HEK293 (cell line): ENCODE results near the gene SEZ6L.

ENCODE experiments used
- CTCF ChIA-PET: fragments of 350-600 bp; formaldehyde crosslinking; extraction: SDS; loops from one replicate; lab custom pipeline; 2021; ENCODE audit warnings: antibody characterized with exemption; lab: Yijun Ruan, JAX
- POLR2A ChIA-PET: fragments of 300-600 bp; formaldehyde crosslinking; extraction: SDS; loops from one replicate; lab custom pipeline; 2020; ENCODE audit warnings: antibody characterized with exemption, inconsistent platforms; lab: Yijun Ruan, JAX
- H3K27ac ChIP-seq: fragments of 200-500 bp; sonication (Bioruptor generic); 2 replicates; pipeline ENCODE4 v1.5.1; 2014; ENCODE audit warnings: low read depth, low read length, control low read depth, inconsistent platforms; ENCODE audit errors: extremely low read depth
- H3K36me3 ChIP-seq, 2 experiments: fragments of 200-500 bp in 1 of 2; sonication (Bioruptor generic) in 1 of 2; 1 replicate in 1 of 2; 2 replicates in 1 of 2; pipeline ENCODE4 v1.5.1; 2014 to 2017; ENCODE audit warnings: inconsistent platforms in 2 of 2, low read length in 2 of 2; ENCODE audit not compliant: control insufficient read depth in 2 of 2, insufficient read depth in 1 of 2
- H3K4me1 ChIP-seq: fragments of 200-500 bp; sonication (Bioruptor generic); 2 replicates; pipeline ENCODE4 v1.5.1; 2014; ENCODE audit warnings: mild to moderate bottlenecking, low read length, inconsistent platforms; ENCODE audit not compliant: control insufficient read depth, insufficient read depth
- H3K4me3 ChIP-seq: 2 replicates; pipeline ENCODE4 v1.5.1; 2011; ENCODE audit warnings: low read depth, mild to moderate bottlenecking, control low read depth, low read length, moderate library complexity
- H3K9me3 ChIP-seq: fragments of 200-500 bp; sonication (Bioruptor generic); 2 replicates; pipeline ENCODE4 v1.5.1; 2014; ENCODE audit warnings: low read depth, low read length, inconsistent platforms; ENCODE audit not compliant: control insufficient read depth, insufficient read depth
- GLI2 ChIP-seq: fragments of 450-650 bp; formaldehyde crosslinking; IDR thresholded peaks from 2 replicates; pipeline ENCODE4; 2017; ENCODE audit warnings: missing biosample characterization, missing genetic modification characterization, low read depth, borderline replicate concordance
- IKZF3 ChIP-seq: fragments of 450-650 bp; IDR thresholded peaks from 2 replicates; pipeline ENCODE4 v1.5.0; 2018; ENCODE audit warnings: missing biosample characterization, mild to moderate bottlenecking, missing genetic modification characterization, moderate library complexity
- KLF1 ChIP-seq: fragments of 450-650 bp; formaldehyde crosslinking; IDR thresholded peaks from 2 replicates; pipeline ENCODE4 v1.5.1; 2016; ENCODE audit warnings: missing biosample characterization, missing genetic modification characterization
- MZF1 ChIP-seq: fragments of 450-650 bp; formaldehyde crosslinking; IDR thresholded peaks from 2 replicates; pipeline ENCODE4 v1.5.1; 2017; ENCODE audit warnings: missing biosample characterization, missing genetic modification characterization, borderline replicate concordance
- SP7 ChIP-seq: fragments of 450-650 bp; formaldehyde crosslinking; IDR thresholded peaks from 2 replicates; pipeline ENCODE4 v1.5.1; 2016; ENCODE audit warnings: missing biosample characterization, missing genetic modification characterization
- ZBTB17 ChIP-seq: fragments of 450-650 bp; formaldehyde crosslinking; IDR thresholded peaks from 2 replicates; pipeline ENCODE4 v1.5.1; 2016; ENCODE audit warnings: missing biosample characterization, missing genetic modification characterization
- ZBTB21 ChIP-seq: fragments of 450-650 bp; formaldehyde crosslinking; IDR thresholded peaks from 2 replicates; pipeline ENCODE4 v1.5.1; 2017; ENCODE audit warnings: missing biosample characterization, missing genetic modification characterization
- ZBTB44 ChIP-seq: fragments of 450-650 bp; IDR thresholded peaks from 2 replicates; pipeline ENCODE4 v1.5.1; 2018; ENCODE audit warnings: missing biosample characterization, mild to moderate bottlenecking, missing genetic modification characterization
- ZEB2 ChIP-seq: fragments of 450-650 bp; formaldehyde crosslinking; IDR thresholded peaks from 2 replicates; pipeline ENCODE4 v1.5.1; 2016; ENCODE audit warnings: missing biosample characterization, missing genetic modification characterization
- ZNF175 ChIP-seq: fragments of 450-650 bp; formaldehyde crosslinking; IDR thresholded peaks from 2 replicates; pipeline ENCODE4 v1.5.1; 2016; ENCODE audit warnings: missing biosample characterization, missing genetic modification characterization
- ZNF18 ChIP-seq: fragments of 450-650 bp; formaldehyde crosslinking; IDR thresholded peaks from 2 replicates; pipeline ENCODE4 v1.5.1; 2016; ENCODE audit warnings: missing biosample characterization, missing genetic modification characterization
- ZNF2 ChIP-seq: fragments of 450-650 bp; formaldehyde crosslinking; IDR thresholded peaks from 2 replicates; pipeline ENCODE4 v1.5.1; 2016; ENCODE audit warnings: missing biosample characterization, missing genetic modification characterization
- ZNF211 ChIP-seq: fragments of 450-650 bp; formaldehyde crosslinking; IDR thresholded peaks from 2 replicates; pipeline ENCODE4 v1.5.1; 2016; ENCODE audit warnings: low read depth, missing biosample characterization, missing genetic modification characterization
- ZNF223 ChIP-seq: fragments of 450-650 bp; formaldehyde crosslinking; IDR thresholded peaks from 2 replicates; pipeline ENCODE4 v1.5.1; 2016; ENCODE audit warnings: missing biosample characterization, missing genetic modification characterization
- ZNF292 ChIP-seq: fragments of 450-650 bp; formaldehyde crosslinking; IDR thresholded peaks from 2 replicates; pipeline ENCODE4 v1.5.1; 2016; ENCODE audit warnings: low read depth, missing biosample characterization, missing genetic modification characterization, borderline replicate concordance
- ZNF324 ChIP-seq: fragments of 450-650 bp; formaldehyde crosslinking; IDR thresholded peaks from 2 replicates; pipeline ENCODE4 v1.5.1; 2016; ENCODE audit warnings: missing biosample characterization, missing genetic modification characterization
- ZNF510 ChIP-seq: fragments of 450-650 bp; formaldehyde crosslinking; IDR thresholded peaks from 2 replicates; pipeline ENCODE4 v1.5.1; 2018; ENCODE audit warnings: mild to moderate bottlenecking, missing genetic modification characterization, missing biosample characterization; ENCODE audit not compliant: insufficient replicate concordance
- ZNF544 ChIP-seq: fragments of 450-650 bp; formaldehyde crosslinking; IDR thresholded peaks from 2 replicates; pipeline ENCODE4 v1.5.0; 2017; ENCODE audit warnings: missing biosample characterization, missing genetic modification characterization
- ZNF792 ChIP-seq: fragments of 450-650 bp; formaldehyde crosslinking; IDR thresholded peaks from 2 replicates; pipeline ENCODE4 v1.5.1; 2016; ENCODE audit warnings: missing biosample characterization, missing genetic modification characterization
- ZSCAN30 ChIP-seq: fragments of 450-650 bp; IDR thresholded peaks from 2 replicates; pipeline ENCODE4 v1.5.1; 2018; ENCODE audit warnings: missing biosample characterization, mild to moderate bottlenecking, missing genetic modification characterization, moderate library complexity
- TF ChIP-seq, protein P1 (sequence below): fragments of 450-650 bp; formaldehyde crosslinking; IDR thresholded peaks from 2 replicates; pipeline ENCODE4 v1.5.1; 2016; ENCODE audit warnings: missing biosample characterization, missing genetic modification characterization
- TF ChIP-seq, protein P2 (sequence below): fragments of 450-650 bp; formaldehyde crosslinking; IDR thresholded peaks from 2 replicates; pipeline ENCODE4 v1.5.1; 2016; ENCODE audit warnings: missing biosample characterization, missing genetic modification characterization

SEZ6L gene

DNA sequence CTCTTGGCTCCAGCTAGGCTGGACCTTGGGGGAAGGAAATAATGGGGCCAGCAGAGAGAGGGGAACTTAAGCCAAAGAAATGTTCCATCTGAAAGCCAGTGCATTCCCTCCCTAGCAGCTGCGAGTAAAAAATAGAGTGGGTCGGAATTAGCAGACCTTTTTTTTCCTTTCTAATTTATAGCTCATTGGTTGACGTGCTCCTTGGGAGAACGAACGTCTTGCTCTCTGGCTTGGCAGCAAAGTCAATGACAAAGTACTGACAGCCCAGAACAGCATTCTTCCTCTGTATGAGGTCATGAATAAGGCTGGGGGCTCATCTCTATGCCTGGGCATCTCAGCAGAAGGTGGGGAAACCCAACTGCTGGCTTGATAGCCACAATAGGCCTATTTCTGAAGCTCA, 65.0 kb downstream of the SEZ6L start:
- CTCF ChIA-PET = interaction anchor here (0.5 to 1.3 kb wide), 2 partner anchors 96 to 127 kb away, joined by 3 to 4 read pairs; no protein-coding TSS in a partner anchor
- H3K4me3 ChIP-seq = no peak overlapping the region
- H3K36me3 ChIP-seq = no peaks in the 10 kb centered on the region
- H3K9me3 ChIP-seq = no peaks in the 10 kb centered on the region
- POLR2A ChIA-PET = no interaction called here
- TF ChIP-seq IKZF3 (tag by site-specific recombination) (no peak), ZNF2 (tag by site-specific recombination) (no peak), ZNF223 (tag by site-specific recombination) (no peak), ZEB2 (tag by site-specific recombination) (no peak), ZNF510 (tag by site-specific recombination) (no peak), ZNF175 (tag by site-specific recombination) (no peak), ZBTB21 (no peak), ZNF211 (tag by site-specific recombination) (no peak), ZNF18 (tag by site-specific recombination) (no peak), SP7 (tag by site-specific recombination) (no peak)
- TF ChIP-seq, protein P1, sequence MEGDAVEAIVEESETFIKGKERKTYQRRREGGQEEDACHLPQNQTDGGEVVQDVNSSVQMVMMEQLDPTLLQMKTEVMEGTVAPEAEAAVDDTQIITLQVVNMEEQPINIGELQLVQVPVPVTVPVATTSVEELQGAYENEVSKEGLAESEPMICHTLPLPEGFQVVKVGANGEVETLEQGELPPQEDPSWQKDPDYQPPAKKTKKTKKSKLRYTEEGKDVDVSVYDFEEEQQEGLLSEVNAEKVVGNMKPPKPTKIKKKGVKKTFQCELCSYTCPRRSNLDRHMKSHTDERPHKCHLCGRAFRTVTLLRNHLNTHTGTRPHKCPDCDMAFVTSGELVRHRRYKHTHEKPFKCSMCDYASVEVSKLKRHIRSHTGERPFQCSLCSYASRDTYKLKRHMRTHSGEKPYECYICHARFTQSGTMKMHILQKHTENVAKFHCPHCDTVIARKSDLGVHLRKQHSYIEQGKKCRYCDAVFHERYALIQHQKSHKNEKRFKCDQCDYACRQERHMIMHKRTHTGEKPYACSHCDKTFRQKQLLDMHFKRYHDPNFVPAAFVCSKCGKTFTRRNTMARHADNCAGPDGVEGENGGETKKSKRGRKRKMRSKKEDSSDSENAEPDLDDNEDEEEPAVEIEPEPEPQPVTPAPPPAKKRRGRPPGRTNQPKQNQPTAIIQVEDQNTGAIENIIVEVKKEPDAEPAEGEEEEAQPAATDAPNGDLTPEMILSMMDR = no peak
- no peaks in the 10 kb centered on the region for H3K4me1 ChIP-seq
- H3K27ac ChIP-seq = no peak overlapping the region

DNA sequence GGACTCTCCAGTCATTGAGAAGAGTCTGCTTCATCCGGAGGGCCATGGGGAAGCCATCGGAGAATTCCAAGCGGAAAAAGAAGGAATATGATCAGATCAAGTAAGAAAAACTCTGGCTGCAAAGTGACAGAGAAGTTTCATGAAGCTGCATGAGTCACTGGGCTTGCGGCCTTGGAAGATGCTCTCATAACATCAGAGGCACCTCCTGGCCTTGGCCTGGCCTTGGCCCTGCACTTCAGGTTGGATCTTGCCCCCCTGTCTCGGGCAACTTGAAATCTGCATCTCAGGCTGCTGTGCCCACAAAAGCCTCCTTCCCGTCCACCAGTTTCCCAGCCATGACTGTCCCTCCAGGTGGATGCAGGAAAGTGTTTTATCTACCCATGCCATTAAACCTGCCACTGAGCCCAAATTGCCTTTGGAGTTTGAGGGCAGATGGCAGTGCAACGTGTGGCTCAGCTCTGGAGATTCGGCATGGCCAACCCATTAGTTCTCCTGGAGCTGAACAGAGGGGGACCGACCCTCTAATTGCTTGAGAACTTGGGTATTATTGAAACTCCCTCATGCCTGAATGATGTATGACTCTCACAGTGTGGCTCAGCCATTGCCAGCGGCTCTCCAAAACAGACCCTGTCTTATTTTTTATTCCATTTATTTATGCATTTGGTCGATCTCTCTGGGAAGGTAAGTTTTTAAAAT, 66.7 kb downstream of the SEZ6L start:
- H3K4me3 ChIP-seq = no peak overlapping the region
- H3K27ac ChIP-seq = no peak overlapping the region
- no peaks in the 10 kb centered on the region for H3K4me1 ChIP-seq
- H3K9me3 ChIP-seq = no peaks in the 10 kb centered on the region
- no peaks in the 10 kb centered on the region for H3K36me3 ChIP-seq
- TF ChIP-seq KLF1 (tag by site-specific recombination) (no peak), ZBTB44 (tag by site-specific recombination) (no peak), ZNF292 (tag by site-specific recombination) (no peak), GLI2 (tag by site-specific recombination) (no peak), ZNF792 (no peak), ZNF544 (no peak)
- CTCF ChIA-PET = no interaction called here
- POLR2A ChIA-PET = no interaction called here

DNA sequence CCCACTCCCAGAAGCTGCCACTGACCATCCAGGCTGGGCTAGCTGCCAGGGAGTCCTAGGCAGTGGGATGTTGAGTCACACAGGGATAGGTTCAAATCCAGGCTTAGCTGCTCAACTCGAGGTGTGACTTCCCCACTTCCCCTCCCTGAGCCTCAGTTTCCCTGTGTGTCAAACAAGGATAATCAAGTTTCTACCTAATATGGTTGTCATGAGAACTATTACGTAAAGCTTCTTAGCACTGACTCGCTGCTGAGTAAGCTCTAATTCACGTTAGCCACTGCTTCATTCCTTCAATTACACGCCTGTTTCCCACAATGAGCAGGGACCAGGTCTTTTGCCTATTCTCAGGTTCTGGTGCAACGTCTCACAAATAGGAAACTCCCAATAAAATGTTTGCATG, 67.7 kb downstream of the SEZ6L start:
- no peaks in the 10 kb centered on the region for H3K36me3 ChIP-seq
- ChIA-PET CTCF (no interaction called here), POLR2A (no interaction called here)
- no peak overlapping the region for H3K27ac ChIP-seq
- no peak overlapping the region for H3K4me3 ChIP-seq
- H3K9me3 ChIP-seq = no peaks in the 10 kb centered on the region
- no peaks in the 10 kb centered on the region for H3K4me1 ChIP-seq
- TF ChIP-seq ZNF223 (tag by site-specific recombination) (no peak), ZBTB17 (no peak), GLI2 (tag by site-specific recombination) (no peak), ZSCAN30 (tag by site-specific recombination) (no peak), ZNF324 (tag by site-specific recombination) (no peak), MZF1 (tag by site-specific recombination) (no peak)
- TF ChIP-seq, protein P2, sequence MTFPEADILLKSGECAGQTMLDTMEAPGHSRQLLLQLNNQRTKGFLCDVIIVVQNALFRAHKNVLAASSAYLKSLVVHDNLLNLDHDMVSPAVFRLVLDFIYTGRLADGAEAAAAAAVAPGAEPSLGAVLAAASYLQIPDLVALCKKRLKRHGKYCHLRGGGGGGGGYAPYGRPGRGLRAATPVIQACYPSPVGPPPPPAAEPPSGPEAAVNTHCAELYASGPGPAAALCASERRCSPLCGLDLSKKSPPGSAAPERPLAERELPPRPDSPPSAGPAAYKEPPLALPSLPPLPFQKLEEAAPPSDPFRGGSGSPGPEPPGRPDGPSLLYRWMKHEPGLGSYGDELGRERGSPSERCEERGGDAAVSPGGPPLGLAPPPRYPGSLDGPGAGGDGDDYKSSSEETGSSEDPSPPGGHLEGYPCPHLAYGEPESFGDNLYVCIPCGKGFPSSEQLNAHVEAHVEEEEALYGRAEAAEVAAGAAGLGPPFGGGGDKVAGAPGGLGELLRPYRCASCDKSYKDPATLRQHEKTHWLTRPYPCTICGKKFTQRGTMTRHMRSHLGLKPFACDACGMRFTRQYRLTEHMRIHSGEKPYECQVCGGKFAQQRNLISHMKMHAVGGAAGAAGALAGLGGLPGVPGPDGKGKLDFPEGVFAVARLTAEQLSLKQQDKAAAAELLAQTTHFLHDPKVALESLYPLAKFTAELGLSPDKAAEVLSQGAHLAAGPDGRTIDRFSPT = no peak
